Pancreas (tissue), 10 donors: ENCODE measurements around the gene NTNG1. TPM values are rescaled to one million over a fixed set of nuclear protein-coding genes. Genes with fewer than 3 reads are reported as not detected.

Experiments used
- ATAC-seq, 4 donors: fragments of 200-7000 bp; cut with Tn5 transposase; one replicate each; pipeline versions ENCODE4 v1.8.0 to v1.9.1; 2020; ENCODE audit warnings: mild to moderate bottlenecking in 4 of 4, moderate library complexity in 4 of 4
- DNase-seq, 6 donors: peaks; one replicate each; pipeline ENCODE4 v3.0.0-alpha.2; 2020
- FAIRE-seq: peaks from 2 replicates; lab custom pipeline; 2012; peaks lifted over from hg19 to GRCh38; lab: Jason Lieb, UNC
- H3K27ac ChIP-seq, 4 donors: fragments of 200-600 bp; sonication (generic); 1 replicate in 3 of 4; 2 replicates in 1 of 4; pipeline versions ENCODE4 v1.5.0 to v1.8.0; 2020
- H3K27me3 ChIP-seq, 4 donors: fragments of 200-600 bp; one replicate each; pipeline ENCODE4 v1.8.0; 2021
- H3K36me3 ChIP-seq, 3 donors: fragments of 200-600 bp; sonication (generic) in 1 of 3; one replicate each; pipeline versions ENCODE4 v1.5.0 to v1.8.0; 2020 to 2021
- H3K4me1 ChIP-seq, 3 donors: fragments of 200-600 bp; one replicate each; pipeline ENCODE4 v1.8.0; 2021
- H3K4me3 ChIP-seq, 4 donors: fragments of 200-600 bp; sonication (generic) in 2 of 4; one replicate each; pipeline versions ENCODE4 v1.5.0 to v1.8.0; 2020 to 2021
- H3K9me3 ChIP-seq, 4 donors: fragments of 200-600 bp; one replicate each; pipeline ENCODE4 v1.8.0; 2021
- CTCF ChIP-seq, 4 donors: fragments of 200-600 bp; sonication (generic) in 3 of 4; IDR thresholded peaks; one replicate each; pipeline versions ENCODE4 v1.5.0 to v1.8.0; 2021; ENCODE audit warnings: antibody characterized with exemption in 4 of 4
- WGBS, 2 donors: extraction: QIAGEN DNeasy Blood & Tissue Kit; methylation state at CpG; one replicate each; pipeline ENCODE4 v1.1.7; 2013; 5-methylcytosine and 5-hydroxymethylcytosine counted together
- intact Hi-C, 3 donors: fragments of 100-400 bp; cut with DNase I; formaldehyde crosslinking; loops; one replicate each; pipeline versions ENCODE4 v1.11.1 to v1.14.2; 2022
- polyA plus RNA-seq, 2 donors: library from polyadenylated mRNA; stranded (reverse); fragments of 200-250 nt; gene quantifications; one replicate each; pipeline ENCODE4 v1.2.3, GENCODE V29; 2013
- total RNA-seq, 6 donors: library from RNA; stranded (reverse); fragmentation: NEBNext Ultra II Directional in 4 of 6; extraction: Animal tissue kit (Norgen Biotek cat#: 25700) in 4 of 6; gene quantifications; one replicate each; pipeline versions ENCODE4 v1.2.1 to v1.2.4, GENCODE V29; 2021 to 2023
- donor health status: healthy with polysubstance abuse.
- donor health status: DM: no; HTN: no; CAD: no; lungs with moderate emphysema.
- donor health status: DM: no; HTN: no; CAD: no.
- donor health status: control.
- donor health status: control.
- donor health status: Bipolar disorder and iron deficiency.
- donor health status: DM: yes; HTN: yes; CAD: no.
- donor health status: DM: no; HTN: no; CAD: no.
- donor health status: DM: no; HTN: no; CAD: no.
- donor health status: DM: yes; HTN: yes; CAD: no.

The NTNG1 gene
- total and polyA plus RNA-seq, 8 donors: 0.04 to 1.3 (median 0.23) TPM; not detected in 1

- Histone ChIP-seq H3K27ac (no peak overlapping the region), H3K4me1 (no peaks in the 10 kb centered on the region), H3K36me3 (no peaks in the 10 kb centered on the region), H3K27me3 (no peaks in the 10 kb centered on the region), H3K9me3 (no peaks in the 10 kb centered on the region), H3K4me3 (no peak overlapping the region)
- 47 to 50% methylated on average over 2 of the region's 2 CpGs for WGBS, 2 donors
- intact Hi-C loops: no loop called here
- FAIRE-seq: no peak
- no peak for TF ChIP-seq CTCF (IDR thresholded peaks at IDR 0.05)
- no peak for ATAC-seq
- DNase-seq: no peak
These were observed 310.9 kb downstream of the NTNG1 start for GRCh38 chr1:107451715-107452114.

- no peaks in the 10 kb centered on the region for H3K27me3 ChIP-seq
- no peaks in the 10 kb centered on the region for H3K36me3 ChIP-seq
- ATAC-seq: no peak
- no peak for FAIRE-seq
- TF ChIP-seq CTCF (IDR thresholded peaks at IDR 0.05): no peak
- no peaks in the 10 kb centered on the region for H3K4me1 ChIP-seq
- no peaks in the 10 kb centered on the region for H3K9me3 ChIP-seq
- DNase-seq: no peak
- intact Hi-C loops: no loop called here
- 63 to 72% methylated on average over 4 of the region's 4 CpGs for WGBS, 2 donors
- no peak overlapping the region for H3K27ac ChIP-seq
- no peak overlapping the region for H3K4me3 ChIP-seq
These were observed 314.0 kb downstream of the NTNG1 start for GRCh38 chr1:107454791-107455190.

- Histone ChIP-seq H3K27me3 (no peaks in the 10 kb centered on the region), H3K27ac (no peak overlapping the region), H3K9me3 (no peaks in the 10 kb centered on the region), H3K4me3 (no peak overlapping the region), H3K36me3 (no peaks in the 10 kb centered on the region), H3K4me1 (no peaks in the 10 kb centered on the region)
- intact Hi-C loops: no loop called here
- ATAC-seq: no peak
- FAIRE-seq: no peak
- 56 to 59% methylated on average over 3 of the region's 3 CpGs for whole genome bisulfite sequencing, 2 donors
- TF ChIP-seq CTCF (IDR thresholded peaks at IDR 0.05): no peak
- DNase-seq: no peak
These were observed 317.1 kb downstream of the NTNG1 start for GRCh38 chr1:107457989-107458388.

GRCh38 chr1:107459204-107459904, 318.5 kb downstream of the NTNG1 start:
- 35 to 47% methylated on average over 4 of the region's 4 CpGs for WGBS, 2 donors
- Histone ChIP-seq H3K27me3 (no peaks in the 10 kb centered on the region), H3K27ac (no peak overlapping the region), H3K36me3 (no peaks in the 10 kb centered on the region), H3K9me3 (no peaks in the 10 kb centered on the region), H3K4me3 (no peak overlapping the region), H3K4me1 (no peaks in the 10 kb centered on the region)
- TF ChIP-seq CTCF (IDR thresholded peaks at IDR 0.05): no peak
- no peak for FAIRE-seq
- intact Hi-C loops: no loop called here
- ATAC-seq: no peak
- DNase-seq: no peak

- no peaks in the 10 kb centered on the region for H3K4me1 ChIP-seq
- intact Hi-C loops: no loop called here
- H3K27ac ChIP-seq: no peak overlapping the region
- FAIRE-seq (no peak), DNase-seq (no peak), ATAC-seq (no peak)
- 61 to 75% methylated on average over 8 of the region's 8 CpGs for WGBS, 2 donors
- no peak overlapping the region for H3K4me3 ChIP-seq
- no peaks in the 10 kb centered on the region for H3K27me3 ChIP-seq
- no peak for TF ChIP-seq CTCF (IDR thresholded peaks at IDR 0.05)
- H3K36me3 ChIP-seq: no peaks in the 10 kb centered on the region
- no peaks in the 10 kb centered on the region for H3K9me3 ChIP-seq
These were observed 319.2 kb downstream of the NTNG1 start for GRCh38 chr1:107460035-107460434.
